ENCODE results near the gene VGF. TPM values are rescaled to one million over a fixed set of nuclear protein-coding genes. Genes with fewer than 3 reads are reported as not detected.
A peak's percentile ranks its signal among the peaks of the same experiment; 100 is the strongest.
"Not testable (repeated sequence)": the region's sequence is repeated elsewhere in the genome, so short reads cannot be mapped to it uniquely, and the experiment has no call there.

VGF gene
- total RNA-seq, 1 donor from 2014 or later, result 9.7 TPM

GRCh38 chr7:101134399-101134980 lies 30.9 kb downstream of the VGF start:
- no peak for DNase-seq

GRCh38 chr7:101133621-101134398 lies 31.6 kb downstream of the VGF start:
- DNase-seq, result no peak

GRCh38 chr7:101132626-101133600 lies 32.5 kb downstream of the VGF start:
- not testable (repeated sequence) for DNase-seq

DNA sequence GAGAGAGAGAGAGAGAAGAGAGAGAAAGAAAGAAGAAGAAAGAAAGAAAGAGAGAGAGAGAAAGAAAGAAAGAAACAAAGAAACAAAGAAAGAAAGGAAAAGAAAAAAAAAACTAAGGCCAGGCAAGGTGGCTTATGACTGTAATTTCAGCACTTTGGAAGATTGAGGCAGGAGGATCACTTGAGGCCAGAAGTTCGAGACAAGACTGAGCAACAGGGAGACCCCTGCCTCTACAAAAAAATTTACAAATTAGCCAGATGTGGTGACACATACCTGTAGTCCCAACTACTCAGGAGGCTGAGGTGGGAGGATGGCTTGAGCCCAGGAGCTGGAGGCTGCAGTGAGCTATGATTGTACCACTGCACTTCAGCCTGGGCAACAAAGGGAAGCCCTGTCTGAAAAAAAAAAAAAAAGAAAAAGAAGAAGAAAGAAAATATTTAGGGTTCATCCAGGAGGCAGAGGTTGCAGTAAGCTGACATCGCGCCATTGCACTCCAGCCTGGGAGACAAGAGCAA lies 35.7 kb downstream of the VGF start:
- DNase-seq, result no peak

GRCh38 chr7:101128040-101128834 lies 37.1 kb downstream of the VGF start:
- no peak for DNase-seq

GRCh38 chr7:101127460-101128039 lies 37.8 kb downstream of the VGF start:
- DNase-seq, result no peak

DNA sequence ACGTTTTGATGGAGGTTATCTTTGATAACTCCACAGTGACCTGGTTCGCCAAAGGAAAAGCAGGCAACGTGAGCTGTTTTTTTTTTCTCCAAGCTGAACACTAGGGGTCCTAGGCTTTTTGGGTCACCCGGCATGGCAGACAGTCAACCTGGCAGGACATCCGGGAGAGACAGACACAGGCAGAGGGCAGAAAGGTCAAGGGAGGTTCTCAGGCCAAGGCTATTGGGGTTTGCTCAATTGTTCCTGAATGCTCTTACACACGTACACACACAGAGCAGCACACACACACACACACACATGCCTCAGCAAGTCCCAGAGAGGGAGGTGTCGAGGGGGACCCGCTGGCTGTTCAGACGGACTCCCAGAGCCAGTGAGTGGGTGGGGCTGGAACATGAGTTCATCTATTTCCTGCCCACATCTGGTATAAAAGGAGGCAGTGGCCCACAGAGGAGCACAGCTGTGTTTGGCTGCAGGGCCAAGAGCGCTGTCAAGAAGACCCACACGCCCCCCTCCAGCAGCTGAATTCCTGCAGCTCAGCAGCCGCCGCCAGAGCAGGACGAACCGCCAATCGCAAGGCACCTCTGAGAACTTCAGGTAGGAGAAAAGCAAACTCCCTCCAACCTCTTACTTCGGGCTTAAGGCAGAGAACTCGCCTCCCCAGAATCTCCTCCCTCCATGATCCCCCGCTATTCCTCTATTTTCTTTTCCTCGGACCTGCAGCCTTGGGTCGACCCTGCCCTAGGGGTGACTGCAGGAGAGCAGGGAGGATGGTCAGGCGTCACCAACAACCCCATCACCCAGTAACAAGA lies 38.5 kb downstream of the VGF start, which contains the start of gene SERPINE1:
TSS of gene SERPINE1 (plus strand) at position 454 of the 809 bp plus-strand sequence. CDS start 1,290 bp downstream, outside the sequence.
- DNase-seq, result peak; percentile 17

GRCh38 chr7:101125989-101126650 lies 39.2 kb downstream of the VGF start:
- no peak for DNase-seq

GRCh38 chr7:101124376-101125056 lies 40.9 kb downstream of the VGF start:
- DNase-seq, result no peak

DNA sequence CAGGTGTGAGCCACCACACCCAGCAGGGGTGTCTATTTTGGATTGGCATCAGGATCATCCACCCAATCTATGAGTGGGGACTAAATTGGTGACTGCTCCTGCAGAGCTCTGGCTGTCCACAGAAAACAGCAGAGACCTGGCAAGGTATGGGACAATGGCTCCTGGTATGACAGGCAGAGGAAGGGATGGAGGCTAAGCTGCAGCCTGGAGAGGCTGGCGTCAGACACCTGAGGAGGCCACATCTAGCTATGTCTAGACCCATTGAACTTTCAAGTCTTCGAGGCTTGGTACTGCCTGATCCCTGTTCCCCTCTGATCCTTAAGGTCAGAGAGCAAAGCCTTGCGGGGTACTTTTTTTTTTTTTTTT lies 41.7 kb downstream of the VGF start:
- DNase-seq, result no peak

DNA sequence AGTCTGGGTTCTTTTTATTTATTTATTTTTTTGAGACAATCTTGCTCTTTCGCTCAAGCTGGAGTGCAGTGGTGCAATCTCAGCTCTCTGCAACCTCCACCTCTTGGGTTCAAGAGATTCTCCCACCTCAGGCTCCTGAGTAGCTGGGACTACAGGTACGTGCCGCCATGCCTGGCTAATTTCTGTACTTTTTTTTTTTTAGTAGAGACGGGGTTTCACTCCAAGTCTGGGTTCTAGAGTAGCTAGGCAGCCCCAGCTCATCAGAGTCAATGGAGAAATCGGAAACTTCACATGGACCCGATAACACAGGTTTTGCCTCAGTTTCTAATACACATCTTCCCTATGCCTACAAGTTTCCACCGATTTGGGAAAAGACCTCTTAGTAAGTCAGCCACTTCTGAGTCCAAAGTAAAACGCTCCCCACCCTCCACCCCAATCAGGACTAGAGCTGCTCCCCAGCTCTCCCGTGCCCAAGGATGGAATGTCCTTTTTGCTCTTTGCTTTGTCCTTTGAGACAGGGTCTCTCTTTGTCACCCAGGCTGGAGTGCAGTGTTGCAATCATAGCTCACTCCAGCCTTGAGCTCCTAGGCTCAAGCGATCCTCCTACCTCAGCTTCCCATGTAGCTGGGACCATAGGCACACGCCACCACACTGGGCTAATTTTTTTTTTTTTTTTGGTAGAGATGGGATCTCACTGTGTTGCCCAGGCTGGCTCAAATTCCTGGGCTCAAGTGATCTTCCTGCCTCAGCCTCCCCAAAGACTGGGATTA lies 42.3 kb downstream of the VGF start:
- DNase-seq, result no peak

GRCh38 chr7:101121991-101122932 lies 43.1 kb downstream of the VGF start:
- DNase-seq, result peak; percentile 33

DNA sequence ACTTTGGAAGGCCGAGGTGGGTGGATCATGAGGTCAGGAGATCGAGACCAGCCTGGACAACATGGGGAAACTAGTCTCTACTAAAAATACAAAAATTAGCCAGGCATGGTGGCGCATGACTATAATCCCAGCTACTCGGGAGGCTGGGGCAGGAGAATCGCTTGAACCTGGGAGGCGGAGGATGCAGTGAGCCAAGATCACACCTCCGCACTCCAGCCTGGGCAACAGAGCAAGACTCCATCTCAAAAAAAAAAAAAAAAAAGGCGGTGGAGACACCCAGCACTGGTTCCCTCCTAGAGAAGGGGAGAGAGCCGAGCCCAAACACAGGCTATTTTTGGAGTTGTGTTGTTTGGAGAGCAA lies 43.8 kb downstream of the VGF start:
- not testable (repeated sequence) for DNase-seq

GRCh38 chr7:101120315-101120714 lies 45.1 kb downstream of the VGF start:
- DNase-seq, result no peak

DNA sequence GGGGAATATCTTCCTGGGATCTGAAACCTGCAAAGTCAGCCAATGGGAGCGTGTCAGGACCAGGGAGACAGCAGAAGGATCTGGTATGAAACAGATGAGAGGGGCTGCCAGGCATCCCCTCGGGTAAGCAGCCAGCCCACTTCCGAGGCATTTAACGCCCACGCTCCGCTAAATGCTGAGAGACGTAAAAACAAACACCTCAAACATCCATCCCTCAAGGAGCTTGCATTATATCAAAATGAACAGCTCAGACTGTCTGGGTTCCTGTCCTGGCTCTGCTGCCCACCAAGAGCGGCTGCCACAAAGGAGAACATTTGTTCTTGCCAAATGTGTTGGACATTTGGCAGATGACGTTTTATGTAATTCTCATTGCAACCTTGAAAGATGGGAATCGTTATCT lies 45.5 kb downstream of the VGF start:
- no peak for DNase-seq

- no peak for DNase-seq
Measured at GRCh38 chr7:101118856-101119255, 46.5 kb downstream of the VGF start.

DNA sequence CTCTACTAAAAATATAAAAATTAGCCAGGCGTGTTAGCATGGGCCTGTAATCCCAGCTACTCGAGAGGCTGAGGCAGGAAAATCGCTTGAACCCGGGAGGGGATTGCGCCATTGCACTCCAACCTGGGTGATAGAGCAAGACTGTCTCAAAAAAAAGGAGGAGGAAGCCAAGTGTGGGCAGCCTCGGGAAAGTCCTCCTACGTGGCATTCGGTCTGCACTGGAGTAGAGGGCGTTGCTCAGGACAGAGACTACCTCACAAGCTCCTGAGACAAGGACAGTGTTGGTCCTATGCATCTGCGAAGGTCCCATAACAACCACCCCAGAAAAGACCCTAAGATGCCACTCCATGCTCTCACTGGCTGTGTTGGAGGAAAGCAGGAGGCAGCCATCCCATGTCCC lies 48.5 kb downstream of the VGF start:
- DNase-seq, result no peak

All from occipital lobe (tissue), 2 donors.